Neural cell (in vitro differentiated cells): Measurements from ENCODE around the gene DLGAP4. TPM values are rescaled to one million over a fixed set of nuclear protein-coding genes. Genes with fewer than 3 reads are reported as not detected.

Experiments
- H2AFZ ChIP-seq: fragments of 200-600, 300-800 bp; sonication (generic), shearing (Covaris generic); 2 replicates; pipeline ENCODE4 v1.6.0; 2014; ENCODE audit warnings: low read depth, mild to moderate bottlenecking, antibody characterized with exemption, low read length, moderate library complexity
- H3F3A ChIP-seq: fragments of 200-600 bp; shearing (Covaris generic); 2 replicates; pipeline ENCODE4 v1.6.1; 2016; ENCODE audit warnings: mild to moderate bottlenecking, moderate library complexity, mixed read lengths, antibody characterized with exemption, low read length; ENCODE audit not compliant: insufficient read depth, poor library complexity, severe bottlenecking
- H3K27ac ChIP-seq: fragments of 200-600, 300-800 bp; sonication (generic), shearing (Covaris generic); 2 replicates; pipeline ENCODE4 v1.5.1; 2014; ENCODE audit warnings: mild to moderate bottlenecking, low read length, moderate library complexity
- H3K27me3 ChIP-seq: fragments of 300-800, 200-600 bp; sonication (generic), shearing (Covaris generic); 2 replicates; pipeline ENCODE4 v1.6.0; 2014; ENCODE audit warnings: mild to moderate bottlenecking, low read depth, low read length, moderate library complexity; ENCODE audit not compliant: insufficient read depth
- H3K36me3 ChIP-seq: fragments of 300-800, 200-600 bp; sonication (generic), shearing (Covaris generic); 2 replicates; pipeline ENCODE4 v1.5.1; 2014; ENCODE audit warnings: mild to moderate bottlenecking, antibody characterized with exemption, low read length, moderate library complexity; ENCODE audit not compliant: insufficient read depth
- H3K4me2 ChIP-seq: fragments of 300-800, 200-600 bp; sonication (generic), shearing (Covaris generic); 2 replicates; pipeline ENCODE4 v1.6.0; 2014; ENCODE audit warnings: mild to moderate bottlenecking, low read length
- H3K4me3 ChIP-seq: fragments of 300-800, 200-600 bp; sonication (generic), shearing (Covaris generic); 2 replicates; pipeline ENCODE4 v1.5.1; 2014; ENCODE audit warnings: mild to moderate bottlenecking, low read length, moderate library complexity
- H3K79me2 ChIP-seq: fragments of 200-600 bp; shearing (Covaris generic); replicated peaks from 2 replicates; pipeline ENCODE4 v1.6.0; 2014; ENCODE audit warnings: mild to moderate bottlenecking, low read length, moderate library complexity; ENCODE audit not compliant: insufficient read depth
- H3K9ac ChIP-seq: fragments of 300-800, 200-600 bp; sonication (generic), shearing (Covaris generic); 2 replicates; pipeline ENCODE4 v1.6.1; 2016; ENCODE audit warnings: mild to moderate bottlenecking, low read length, mixed read lengths
- H3K9me2 ChIP-seq: fragments of 200-600 bp; shearing (Covaris generic); 2 replicates; pipeline ENCODE4 v1.6.1; 2016; ENCODE audit warnings: mild to moderate bottlenecking, low read length, mixed read lengths; ENCODE audit not compliant: insufficient read depth
- H3K9me3 ChIP-seq: fragments of 200-600, 300-800 bp; sonication (generic), shearing (Covaris generic); 2 replicates; pipeline ENCODE4 v1.6.1; 2016; ENCODE audit warnings: mild to moderate bottlenecking, mixed run types, low read length, moderate library complexity, mixed read lengths
- H4K20me1 ChIP-seq: fragments of 200-600 bp; shearing (Covaris generic); 2 replicates; pipeline ENCODE4 v1.6.1; 2016; ENCODE audit warnings: mild to moderate bottlenecking, mixed run types; ENCODE audit not compliant: insufficient read depth
- CTCF ChIP-seq: fragments of 450-650 bp; IDR thresholded peaks from 2 replicates; pipeline ENCODE4 v1.5.1; 2014; ENCODE audit warnings: antibody characterized with exemption, mild to moderate bottlenecking, moderate library complexity; ENCODE audit not compliant: poor library complexity, severe bottlenecking
- EP300 ChIP-seq: fragments of 450-650 bp; conservative IDR thresholded peaks from 2 replicates; pipeline ENCODE4 v1.6.1; 2014; ENCODE audit warnings: antibody characterized with exemption, mild to moderate bottlenecking, moderate library complexity; ENCODE audit not compliant: poor library complexity, severe bottlenecking
- EZH2 ChIP-seq: fragments of 200-600, 300-800 bp; shearing (Covaris generic), sonication (generic); IDR thresholded peaks from 2 replicates; pipeline ENCODE4 v1.6.1; 2014; ENCODE audit warnings: antibody characterized with exemption, low read length, borderline replicate concordance, mild to moderate bottlenecking; ENCODE audit not compliant: insufficient read depth, poor library complexity, severe bottlenecking
- MXI1 ChIP-seq: fragments of 450-650 bp; conservative IDR thresholded peaks from 2 replicates; pipeline ENCODE4 v1.6.1; 2014; ENCODE audit warnings: antibody characterized with exemption, mild to moderate bottlenecking; ENCODE audit not compliant: poor library complexity, severe bottlenecking
- POLR2AphosphoS5 ChIP-seq: IDR thresholded peaks from 2 replicates; pipeline ENCODE4 v1.6.1; 2012
- RAD21 ChIP-seq: fragments of 450-650 bp; conservative IDR thresholded peaks from 2 replicates; pipeline ENCODE4 v1.6.1; 2014; ENCODE audit warnings: antibody characterized with exemption, mild to moderate bottlenecking, moderate library complexity
- SMC3 ChIP-seq: fragments of 450-650 bp; conservative IDR thresholded peaks from 2 replicates; pipeline ENCODE4 v1.6.1; 2014; ENCODE audit warnings: antibody characterized with exemption, mild to moderate bottlenecking, moderate library complexity; ENCODE audit not compliant: poor library complexity
- TAF1 ChIP-seq: IDR thresholded peaks from 2 replicates; pipeline ENCODE4 v1.6.1; 2012; ENCODE audit warnings: low read depth
- polyA plus RNA-seq: library from polyadenylated mRNA; depleted of rRNA; stranded (reverse); fragments of >200 nt; gene quantifications from 2 replicates; pipeline ENCODE4 v1.2.3, GENCODE V29; 2014
- TF ChIP-seq, protein P1 (sequence below): IDR thresholded peaks from 2 replicates; pipeline ENCODE4 v1.6.1; 2012; ENCODE audit warnings: borderline replicate concordance

Gene DLGAP4
- polyA plus RNA-seq, 1 donor from 2014 or later = 31.2 TPM

- Histone ChIP-seq H3K4me3 (no peak overlapping the region), H3K27me3 (no peaks in the 10 kb centered on the region), H3K4me2 (no peak overlapping the region), H3F3A (no peaks in the 10 kb centered on the region), H3K27ac (no peak overlapping the region), H3K79me2 (no peaks in the 10 kb centered on the region), H3K36me3 (no peaks in the 10 kb centered on the region), H3K9ac (no peak overlapping the region), H2AFZ (no peak overlapping the region), H3K9me3 (peaks cover 1% of the 10 kb centered on the region), H3K9me2 (no peaks in the 10 kb centered on the region), H4K20me1 (no peaks in the 10 kb centered on the region)
- no peak for TF ChIP-seq CTCF
- no peak for TF ChIP-seq EP300
- no peak for TF ChIP-seq SMC3
- TF ChIP-seq, protein P1, sequence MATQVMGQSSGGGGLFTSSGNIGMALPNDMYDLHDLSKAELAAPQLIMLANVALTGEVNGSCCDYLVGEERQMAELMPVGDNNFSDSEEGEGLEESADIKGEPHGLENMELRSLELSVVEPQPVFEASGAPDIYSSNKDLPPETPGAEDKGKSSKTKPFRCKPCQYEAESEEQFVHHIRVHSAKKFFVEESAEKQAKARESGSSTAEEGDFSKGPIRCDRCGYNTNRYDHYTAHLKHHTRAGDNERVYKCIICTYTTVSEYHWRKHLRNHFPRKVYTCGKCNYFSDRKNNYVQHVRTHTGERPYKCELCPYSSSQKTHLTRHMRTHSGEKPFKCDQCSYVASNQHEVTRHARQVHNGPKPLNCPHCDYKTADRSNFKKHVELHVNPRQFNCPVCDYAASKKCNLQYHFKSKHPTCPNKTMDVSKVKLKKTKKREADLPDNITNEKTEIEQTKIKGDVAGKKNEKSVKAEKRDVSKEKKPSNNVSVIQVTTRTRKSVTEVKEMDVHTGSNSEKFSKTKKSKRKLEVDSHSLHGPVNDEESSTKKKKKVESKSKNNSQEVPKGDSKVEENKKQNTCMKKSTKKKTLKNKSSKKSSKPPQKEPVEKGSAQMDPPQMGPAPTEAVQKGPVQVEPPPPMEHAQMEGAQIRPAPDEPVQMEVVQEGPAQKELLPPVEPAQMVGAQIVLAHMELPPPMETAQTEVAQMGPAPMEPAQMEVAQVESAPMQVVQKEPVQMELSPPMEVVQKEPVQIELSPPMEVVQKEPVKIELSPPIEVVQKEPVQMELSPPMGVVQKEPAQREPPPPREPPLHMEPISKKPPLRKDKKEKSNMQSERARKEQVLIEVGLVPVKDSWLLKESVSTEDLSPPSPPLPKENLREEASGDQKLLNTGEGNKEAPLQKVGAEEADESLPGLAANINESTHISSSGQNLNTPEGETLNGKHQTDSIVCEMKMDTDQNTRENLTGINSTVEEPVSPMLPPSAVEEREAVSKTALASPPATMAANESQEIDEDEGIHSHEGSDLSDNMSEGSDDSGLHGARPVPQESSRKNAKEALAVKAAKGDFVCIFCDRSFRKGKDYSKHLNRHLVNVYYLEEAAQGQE = no peak
- TF ChIP-seq EZH2 = no peak
- no peak for TF ChIP-seq TAF1
- TF ChIP-seq RAD21 = no peak
- no peak for TF ChIP-seq POLR2AphosphoS5
- TF ChIP-seq MXI1 = no peak
These were observed 25.1 kb downstream of the DLGAP4 start for GRCh38 chr20:36331209-36331608.

GRCh38 chr20:36333841-36334240 lies 27.7 kb downstream of the DLGAP4 start:
- H2AFZ ChIP-seq = no peak overlapping the region
- no peaks in the 10 kb centered on the region for H3K9me2 ChIP-seq
- no peak overlapping the region for H3K27ac ChIP-seq
- no peaks in the 10 kb centered on the region for H3K36me3 ChIP-seq
- no peak overlapping the region for H3K4me2 ChIP-seq
- no peaks in the 10 kb centered on the region for H3F3A ChIP-seq
- no peaks in the 10 kb centered on the region for H3K79me2 ChIP-seq
- no peaks in the 10 kb centered on the region for H3K9me3 ChIP-seq
- no peaks in the 10 kb centered on the region for H3K27me3 ChIP-seq
- no peaks in the 10 kb centered on the region for H4K20me1 ChIP-seq
- H3K4me3 ChIP-seq = no peak overlapping the region
- no peak overlapping the region for H3K9ac ChIP-seq
- TF ChIP-seq EP300 (no peak), TAF1 (no peak), EZH2 (no peak), MXI1 (no peak), SMC3 (no peak), POLR2AphosphoS5 (no peak), CTCF (no peak)
